GM21576 (cell line): ENCODE measurements around the gene TTLL11.
"Not testable (repeated sequence)": the region's sequence is repeated elsewhere in the genome, so short reads cannot be mapped to it uniquely, and the experiment has no call there.

Experiments
- ATAC-seq: cut with Tn5 transposase; IDR thresholded peaks from one replicate; pipeline ENCODE4 v1.9.1; 2021; ENCODE audit warnings: mild to moderate bottlenecking, moderate library complexity; ENCODE audit not compliant: unreplicated experiment

TTLL11 gene

DNA sequence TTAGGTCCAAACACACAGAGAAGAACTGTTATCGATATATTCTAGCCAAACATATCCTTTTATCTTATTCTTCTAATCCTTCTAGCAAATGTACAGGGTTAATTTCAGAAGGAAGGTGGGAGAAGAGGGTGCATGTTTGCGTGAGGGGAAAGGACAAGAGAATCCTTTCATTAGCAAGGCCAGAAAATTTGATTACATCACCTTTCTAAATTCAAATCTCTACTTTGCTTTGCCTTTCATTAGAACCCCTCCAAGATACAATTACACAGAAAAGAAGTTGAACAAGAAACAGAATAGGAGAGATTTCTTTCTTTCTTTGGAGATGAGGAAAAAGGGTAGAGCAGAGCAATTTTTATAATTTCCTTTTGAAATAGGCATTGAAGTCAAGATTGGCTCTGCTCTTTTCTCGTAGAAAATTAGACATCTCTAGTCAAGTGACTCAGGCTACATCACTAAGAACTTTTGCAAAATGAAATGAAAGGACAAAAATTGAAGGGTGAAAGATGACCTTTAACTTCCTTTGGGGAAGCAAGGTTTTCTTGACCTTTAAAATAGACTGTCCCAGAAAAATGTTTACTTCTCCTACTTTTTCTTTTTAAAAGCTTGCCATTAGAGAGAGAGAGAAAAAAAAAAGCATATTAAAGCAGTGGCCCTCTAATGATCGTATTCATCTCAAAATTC is 81.2 kb downstream of the TTLL11 start:
- no peak for ATAC-seq

DNA sequence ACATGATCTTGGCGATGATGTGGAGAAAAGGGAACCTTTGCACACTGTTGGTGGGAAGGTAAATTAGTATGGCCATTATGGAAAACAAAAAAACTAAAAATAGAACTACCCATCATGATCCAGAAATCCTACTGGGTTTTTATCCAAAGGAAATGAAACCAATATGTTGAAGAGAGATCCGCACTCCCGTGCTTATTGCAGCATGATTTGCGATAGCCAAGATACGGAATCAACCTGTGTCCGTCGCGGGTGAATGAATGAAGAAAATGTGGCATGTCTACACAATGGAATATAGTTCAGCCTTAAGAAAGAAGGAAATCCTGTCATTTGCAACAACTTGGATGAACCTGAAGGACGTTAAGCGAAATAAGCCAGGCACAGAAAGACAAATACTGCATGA is 84.5 kb downstream of the TTLL11 start:
- no peak for ATAC-seq

DNA sequence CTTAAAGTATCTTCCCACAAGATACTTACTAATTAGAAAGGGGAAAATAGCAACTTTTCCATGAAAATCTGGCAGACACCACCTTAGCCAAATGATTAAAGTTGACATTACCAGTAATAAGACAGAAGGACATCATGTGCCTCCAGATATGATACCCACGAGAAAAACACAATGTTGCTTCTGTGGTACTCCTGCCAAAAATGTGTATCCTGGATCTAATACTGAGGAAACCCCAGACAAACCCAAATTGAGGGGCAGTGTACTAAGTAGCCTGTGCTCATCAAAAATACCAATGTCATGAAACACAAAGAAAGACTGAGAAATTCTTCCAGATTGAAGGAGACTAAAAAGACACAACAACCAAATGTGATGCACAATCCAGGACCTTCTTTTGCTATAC is 85.3 kb downstream of the TTLL11 start:
- no peak for ATAC-seq

- ATAC-seq, result no peak
Observed at GRCh38 chr9:122005597-122005996, 87.5 kb downstream of the TTLL11 start.

GRCh38 chr9:122004589-122004988 is 88.5 kb downstream of the TTLL11 start:
- ATAC-seq, result no peak

GRCh38 chr9:122001491-122002201 is 91.5 kb downstream of the TTLL11 start:
- ATAC-seq, result no peak

DNA sequence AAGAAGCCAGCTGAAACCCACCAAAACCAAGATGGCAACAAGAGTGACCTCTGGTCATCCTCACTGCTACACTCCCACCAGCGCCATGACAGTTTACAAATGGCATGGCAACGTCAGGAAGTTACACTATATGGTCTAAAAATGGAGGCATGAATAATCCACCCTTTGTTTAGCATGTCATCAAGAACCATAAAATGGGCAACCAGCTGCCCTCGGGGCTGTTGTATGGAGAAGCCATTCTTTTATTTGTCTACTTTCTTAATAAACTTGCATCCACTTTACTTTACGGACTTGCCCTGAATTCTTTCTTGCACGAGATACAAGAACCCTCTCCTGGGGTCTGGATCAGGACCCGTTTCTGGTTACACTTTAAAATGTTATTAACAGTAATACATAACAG is 92.6 kb downstream of the TTLL11 start:
- not testable (repeated sequence) for ATAC-seq

GRCh38 chr9:121999556-121999955 is 93.6 kb downstream of the TTLL11 start:
- ATAC-seq, result no peak

DNA sequence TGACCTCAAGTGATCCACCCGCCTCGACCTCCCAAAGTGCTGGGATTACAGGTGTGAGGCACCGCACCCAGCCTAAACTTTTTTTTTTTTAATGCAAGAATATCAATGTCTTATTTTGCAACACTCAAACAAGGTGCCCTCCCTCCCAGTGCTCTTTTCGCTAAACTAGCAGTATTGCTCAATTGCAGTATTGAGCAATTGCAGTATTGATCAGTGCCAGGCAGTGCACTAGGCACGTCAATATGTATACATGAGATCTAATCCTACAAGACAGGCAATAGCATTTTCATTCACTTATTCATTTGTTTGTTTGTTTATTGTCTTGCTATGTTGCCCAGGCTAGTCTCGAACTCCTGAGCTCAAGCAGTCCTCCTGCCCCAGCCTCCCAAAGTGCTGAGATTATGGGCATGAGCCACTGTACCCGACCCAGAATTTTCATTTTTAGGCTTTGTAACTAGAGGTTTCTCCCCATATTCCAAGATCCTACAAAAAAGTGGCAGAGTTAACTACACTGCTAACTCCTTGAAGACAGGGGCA is 94.5 kb downstream of the TTLL11 start:
- no peak for ATAC-seq

DNA sequence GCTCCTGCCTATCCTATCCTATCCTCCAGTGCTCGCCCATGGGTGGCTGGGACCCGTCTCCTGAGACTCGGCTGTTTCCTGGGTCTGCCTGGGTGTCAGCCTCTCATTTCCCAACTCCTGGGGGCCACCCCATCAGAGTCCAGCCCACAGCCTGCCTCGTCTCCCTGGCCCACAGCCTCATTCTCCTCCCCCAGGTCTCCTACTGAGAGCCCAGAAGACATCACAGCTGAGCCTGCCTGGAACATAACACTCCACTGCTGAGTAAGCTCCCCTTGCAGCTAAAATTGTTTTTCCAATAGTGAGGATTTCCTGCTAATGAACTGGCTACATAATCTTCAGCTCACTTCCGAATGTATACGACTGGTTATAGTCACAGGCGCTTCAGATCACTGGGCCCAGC is 95.3 kb downstream of the TTLL11 start:
- no peak for ATAC-seq

- ATAC-seq, result no peak
Observed at GRCh38 chr9:121996783-121997182, 96.3 kb downstream of the TTLL11 start.

GRCh38 chr9:121995997-121996396 is 97.1 kb downstream of the TTLL11 start:
- no peak for ATAC-seq

DNA sequence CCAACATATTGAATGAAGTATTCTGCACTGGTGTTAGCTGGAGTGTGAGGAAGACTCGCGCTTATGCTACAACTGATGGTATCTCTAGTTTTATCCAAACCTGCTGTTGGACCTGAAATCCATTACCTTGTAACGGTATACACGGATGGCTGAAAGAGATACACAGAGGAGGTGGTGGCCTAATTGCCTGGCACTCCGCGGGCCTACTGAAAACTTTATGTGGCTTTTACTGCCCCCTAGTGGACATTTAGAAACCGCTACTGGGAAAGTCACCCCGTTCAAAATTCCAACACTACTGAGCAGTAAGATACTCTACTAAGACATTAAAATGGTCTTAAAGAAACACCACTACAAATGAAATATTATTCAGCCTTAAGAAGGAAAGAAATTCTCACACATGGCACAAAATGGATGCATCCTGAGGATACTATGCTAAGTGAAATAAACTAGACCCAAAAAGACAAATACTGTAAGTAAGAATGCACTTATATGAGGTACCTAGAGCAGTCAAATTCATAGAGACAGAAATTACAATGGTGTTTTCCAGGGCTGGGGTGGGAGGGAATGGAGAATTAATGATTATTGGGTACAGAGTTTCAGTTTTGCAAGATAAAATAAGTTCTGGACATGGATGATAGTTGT is 100.4 kb downstream of the TTLL11 start:
- ATAC-seq, result no peak

DNA sequence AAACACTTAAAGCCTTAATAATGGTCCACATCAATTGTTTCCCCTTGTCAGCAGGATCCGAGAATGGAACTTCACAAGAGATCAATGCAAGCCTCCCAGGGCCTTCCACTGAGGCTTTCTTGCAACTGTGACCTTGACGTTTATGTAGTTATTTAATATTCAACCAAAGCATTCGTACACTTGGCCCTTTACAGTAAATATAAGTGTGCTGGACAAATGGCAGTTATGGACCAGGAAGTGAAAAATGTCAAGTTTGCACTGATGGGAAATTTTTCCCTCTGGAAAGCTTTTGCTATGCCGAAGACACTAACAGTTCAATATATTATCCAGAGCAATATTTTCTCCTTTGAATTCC is 101.8 kb downstream of the TTLL11 start:
- no peak for ATAC-seq

GRCh38 chr9:121990600-121991306 is 102.4 kb downstream of the TTLL11 start:
- ATAC-seq, result no peak

DNA sequence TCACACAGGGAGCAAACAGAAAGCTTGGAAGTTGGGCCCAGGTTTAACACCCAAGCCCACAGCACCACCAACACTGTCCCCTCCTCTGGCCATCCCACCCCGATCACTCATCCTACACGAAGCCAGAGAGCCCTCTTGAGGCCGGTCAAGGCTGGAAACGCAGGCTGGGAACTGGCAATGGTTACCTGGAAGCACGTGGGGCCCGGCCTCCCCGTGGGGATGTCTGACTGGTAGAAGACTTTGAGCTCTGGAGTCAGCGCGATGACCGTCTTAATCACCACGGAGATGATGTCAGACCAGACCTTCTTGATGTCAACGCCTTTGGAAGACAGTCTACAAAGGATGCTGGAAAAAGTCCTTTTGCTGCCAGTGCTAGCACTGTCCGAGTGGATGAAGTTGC is 104.1 kb downstream of the TTLL11 start:
- ATAC-seq, result no peak

DNA sequence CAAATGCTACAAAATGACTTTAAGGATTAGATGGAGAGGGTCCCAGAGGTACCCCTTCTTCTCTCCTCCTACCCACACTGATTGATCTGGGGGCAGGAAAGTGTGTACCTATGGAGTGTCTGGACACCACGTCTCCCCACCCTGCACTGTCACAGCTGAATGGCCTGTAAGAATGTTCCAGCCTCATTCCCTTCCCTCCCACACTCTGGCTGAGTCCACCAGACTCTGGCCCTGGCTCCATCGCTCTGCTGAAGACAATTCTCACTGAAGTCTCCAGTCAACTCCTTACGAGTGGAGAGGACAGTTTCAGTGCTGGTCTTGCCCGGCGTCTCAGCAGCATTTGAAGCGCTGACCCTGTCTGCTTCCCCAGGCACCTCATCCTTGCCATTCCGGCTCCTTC is 105.8 kb downstream of the TTLL11 start:
- no peak for ATAC-seq

DNA sequence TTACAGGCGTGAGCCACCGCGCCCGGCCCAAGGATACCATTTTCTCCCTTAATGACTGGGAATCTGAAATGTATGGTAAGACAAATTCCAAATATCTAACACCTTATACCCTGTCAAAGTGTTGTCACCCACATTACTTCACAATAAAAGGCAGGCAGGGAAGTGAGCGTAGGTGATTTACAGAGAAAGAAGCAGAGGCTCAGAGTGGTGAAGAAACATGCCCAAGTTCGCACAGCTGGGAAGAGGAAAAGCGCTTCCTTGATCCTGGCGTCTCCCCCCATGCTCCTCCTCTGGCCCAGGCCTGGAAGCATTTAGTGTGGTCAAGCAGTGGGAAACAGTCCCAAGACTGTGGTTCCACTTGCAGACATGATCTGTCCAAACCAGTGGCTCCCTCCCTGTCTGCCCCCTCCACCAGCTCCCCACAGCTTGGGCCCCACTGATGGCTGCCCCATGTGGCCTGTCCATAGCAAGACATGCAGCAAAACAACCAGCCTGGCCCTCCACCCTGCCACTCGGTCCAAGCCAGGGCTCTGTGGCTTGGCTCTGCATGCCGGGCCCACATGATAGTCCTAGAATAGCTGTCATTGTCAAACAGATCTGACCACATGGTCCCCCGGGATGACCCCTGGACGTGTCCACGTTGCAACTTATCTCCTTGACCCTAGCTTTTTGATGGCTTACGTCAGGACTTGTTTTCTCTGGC is 107.2 kb downstream of the TTLL11 start:
- ATAC-seq, result no peak

DNA sequence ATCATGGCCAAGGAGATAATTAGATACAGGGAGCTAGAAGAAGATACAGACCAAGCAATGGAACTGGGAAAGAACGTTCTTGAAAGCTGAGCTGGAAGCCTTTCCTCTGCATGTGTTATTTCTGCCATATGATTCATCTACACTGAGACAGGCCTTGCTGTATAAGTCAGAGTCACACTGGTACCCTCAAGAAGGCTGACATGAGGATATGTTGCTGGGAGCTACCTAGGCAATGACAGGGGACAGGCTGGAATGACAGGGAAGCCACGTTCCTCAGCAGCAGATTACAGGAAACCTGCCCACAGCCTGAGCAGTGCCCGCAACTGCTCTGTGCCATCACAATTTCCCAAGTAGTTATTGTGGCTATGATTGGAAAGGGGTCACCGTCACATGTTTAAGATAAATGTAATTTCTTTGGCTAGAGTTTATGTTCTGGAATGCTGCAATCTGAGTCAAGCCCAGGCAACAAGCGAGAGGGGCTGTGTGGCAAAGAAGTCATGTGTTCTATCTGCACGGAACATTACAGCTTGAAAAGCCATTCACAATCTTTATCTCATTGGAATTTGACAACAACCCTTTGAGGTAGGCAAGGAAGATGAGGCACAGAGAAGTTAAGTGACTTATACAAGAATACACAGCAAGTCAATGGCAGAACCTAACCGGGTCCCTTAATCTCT is 108.2 kb downstream of the TTLL11 start:
- ATAC-seq, result no peak

DNA sequence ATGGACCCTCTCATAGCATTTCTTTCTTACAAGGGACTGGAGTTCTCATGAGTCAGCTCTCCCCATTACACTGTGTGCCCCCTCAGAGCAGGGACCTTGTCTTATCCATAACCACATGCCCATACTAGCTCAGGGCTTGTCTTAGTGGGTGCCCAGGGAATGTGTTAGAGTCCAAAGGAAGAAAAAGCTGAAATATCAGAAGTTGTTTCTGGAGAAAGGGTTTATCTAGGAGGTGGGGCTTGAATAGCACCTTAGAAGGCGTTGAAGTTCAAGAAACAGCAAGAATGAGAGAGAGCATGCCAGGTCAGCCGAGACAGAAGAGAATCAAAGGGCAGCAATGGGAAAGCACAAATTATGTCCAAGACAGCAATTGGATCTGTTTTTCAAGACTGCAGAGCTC is 109.4 kb downstream of the TTLL11 start:
- no peak for ATAC-seq
